Left lung (tissue), 10 donors: ENCODE results near the gene WLS. TPM values are rescaled to one million over a fixed set of nuclear protein-coding genes. Genes with fewer than 3 reads are reported as not detected.

ENCODE experiments used
- ATAC-seq: fragments of 200-7000 bp; cut with Tn5 transposase; one replicate; pipeline ENCODE4 v1.9.1; 2020; ENCODE audit warnings: moderate library complexity
- DNase-seq, 4 donors: peaks; one replicate each; pipeline ENCODE4 v3.0.0-alpha.2; 2013 to 2020
- H3K27ac ChIP-seq, 2 donors: fragments of 200-600 bp; sonication (generic) in 1 of 2; one replicate each; pipeline versions ENCODE4 v1.5.0 to v1.8.0; 2020 to 2021
- H3K27me3 ChIP-seq, 2 donors: fragments of 200-600 bp; sonication (generic) in 1 of 2; one replicate each; pipeline versions ENCODE4 v1.5.0 to v1.8.0; 2020 to 2021
- H3K36me3 ChIP-seq, 2 donors: fragments of 200-600 bp; sonication (generic) in 1 of 2; one replicate each; pipeline versions ENCODE4 v1.5.0 to v1.8.0; 2020 to 2021
- H3K4me1 ChIP-seq, 2 donors: fragments of 200-600 bp; one replicate each; pipeline ENCODE4 v1.8.0; 2021
- H3K4me3 ChIP-seq, 2 donors: fragments of 200-600 bp; sonication (generic) in 1 of 2; one replicate each; pipeline versions ENCODE4 v1.5.0 to v1.8.0; 2020 to 2021; ENCODE audit warnings: mild to moderate bottlenecking in 1 of 2
- H3K9me3 ChIP-seq, 2 donors: fragments of 200-600 bp; sonication (generic) in 1 of 2; one replicate each; pipeline versions ENCODE4 v1.5.0 to v1.8.0; 2020 to 2021
- CTCF ChIP-seq, 2 donors: fragments of 200-600 bp; sonication (generic) in 1 of 2; IDR thresholded peaks; one replicate each; pipeline versions ENCODE4 v1.5.0 to v1.8.0; 2021; ENCODE audit warnings: antibody characterized with exemption in 2 of 2
- intact Hi-C, 2 donors: fragments of 100-400 bp; cut with DNase I; formaldehyde crosslinking; loops; one replicate each; pipeline versions ENCODE4 v1.11.2 to v1.14.2; 2022
- polyA plus RNA-seq, 6 donors: library from polyadenylated mRNA; unstranded; fragments of 120-200 nt; gene quantifications; one replicate each; pipeline ENCODE4 v1.2.1, GENCODE V29; 2013; ENCODE audit not compliant: insufficient read length in 6 of 6
- total RNA-seq, 2 donors: library from RNA; stranded (reverse); fragmentation: NEBNext Ultra II Directional; extraction: Animal tissue kit (Norgen Biotek cat#: 25700); gene quantifications; one replicate each; pipeline ENCODE4 v1.2.1, GENCODE V29; 2021
- donor health status: DM: no; HTN: yes; CAD: no.
- donor health status: DM: no; HTN: no; CAD: no.

The WLS gene
- total and polyA plus RNA-seq, 8 donors = 85.7 to 176 (median 137) TPM

GRCh38 chr1:68233202-68233601, 879 bp upstream of the WLS start:
- Histone ChIP-seq H3K9me3 (no peaks in the 10 kb centered on the region), H3K4me3 (peak overlapping the region in 1 of 2 donors; percentile 63), H3K27ac (no peak overlapping the region), H3K4me1 (peaks cover 11 to 29% of the 10 kb centered on the region in 2 donors), H3K27me3 (peaks cover 0 to 26% of the 10 kb centered on the region in 2 donors), H3K36me3 (no peaks in the 10 kb centered on the region)
- DNase-seq = no peak
- no peak for TF ChIP-seq CTCF (IDR thresholded peaks at IDR 0.05)
- intact Hi-C loops = no loop called here
- ATAC-seq = no peak

DNA sequence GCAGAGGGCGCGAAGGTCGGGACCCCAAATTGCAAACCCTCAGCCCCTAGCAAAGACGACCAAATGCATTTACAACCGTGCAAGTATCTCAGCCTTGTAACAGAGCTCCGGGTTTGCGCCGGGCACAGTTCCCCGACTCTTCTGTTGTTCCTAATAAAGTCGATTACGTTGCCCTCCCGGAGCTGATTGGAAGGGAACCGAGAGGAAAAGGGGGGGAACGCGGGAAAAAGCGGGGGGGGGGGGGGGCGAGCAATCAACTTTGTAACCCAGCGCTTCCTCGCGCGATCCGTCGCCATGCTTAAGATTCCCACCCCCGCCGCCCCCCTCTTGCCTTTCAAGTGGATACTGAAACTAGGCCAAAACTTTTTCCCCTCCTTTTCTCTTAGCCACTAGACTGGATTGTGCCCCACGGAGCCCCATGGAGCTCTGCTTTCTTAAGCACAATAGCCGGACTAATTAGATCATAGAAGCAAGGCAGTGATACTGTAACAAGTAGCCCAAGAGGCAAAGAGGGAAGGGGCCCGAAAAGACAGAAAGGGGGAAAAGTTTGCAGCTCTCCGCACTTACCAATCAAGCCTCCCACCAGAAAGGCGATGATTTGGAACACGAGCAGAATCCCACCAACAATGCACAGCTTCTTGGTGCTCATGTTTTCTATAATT, 565 bp downstream of the WLS start:
- Histone ChIP-seq H3K27me3 (peaks cover 0 to 26% of the 10 kb centered on the region in 2 donors), H3K4me3 (peak overlapping the region; percentile 63 to 71), H3K36me3 (no peaks in the 10 kb centered on the region), H3K9me3 (no peaks in the 10 kb centered on the region), H3K27ac (peak overlapping the region; percentile 48 to 78), H3K4me1 (peaks cover 11 to 31% of the 10 kb centered on the region in 2 donors)
- ATAC-seq (peak; percentile 61), DNase-seq (peak in 3 of 4 donors; percentile 53 to 88 (median 77))
- intact Hi-C loops = no loop called here
- TF ChIP-seq CTCF (IDR thresholded peaks at IDR 0.05) = no peak

DNA sequence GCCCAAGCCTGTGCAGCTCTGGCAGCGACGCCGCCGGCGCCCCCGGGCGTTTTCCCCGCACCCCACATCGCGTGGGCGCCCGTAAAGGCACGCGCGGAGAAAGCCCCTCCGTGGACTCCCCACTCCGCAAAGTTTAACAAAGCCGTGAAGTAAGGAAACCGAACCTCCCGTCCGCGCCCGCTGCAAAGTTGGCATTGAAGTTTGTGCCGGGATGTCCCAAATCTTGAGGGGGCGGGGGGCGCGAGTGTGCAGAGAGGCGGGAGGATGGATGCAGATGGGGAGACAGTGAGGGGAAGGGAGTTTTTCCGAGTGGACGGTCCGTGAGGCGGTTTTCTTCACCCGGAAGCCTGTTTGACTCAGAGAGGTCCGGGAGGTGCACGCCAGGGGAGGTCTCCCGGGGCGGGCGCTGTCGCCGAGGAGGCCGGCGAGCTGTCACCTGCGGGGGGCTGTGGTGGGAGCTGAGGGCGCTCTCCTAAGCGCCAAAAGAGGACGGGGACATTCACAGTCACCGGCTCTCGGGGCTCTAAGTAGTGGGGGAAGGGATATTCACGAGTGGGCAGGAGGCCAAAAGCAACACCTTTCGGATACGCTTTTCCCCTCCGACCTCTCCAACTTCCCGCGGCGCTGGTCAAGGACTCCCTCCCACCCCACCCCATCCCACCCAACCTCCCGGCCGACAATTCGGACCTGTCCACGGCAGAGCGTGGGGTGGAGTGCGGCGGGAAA, 1.3 kb downstream of the WLS start:
- Histone ChIP-seq H3K27me3 (peaks cover 0 to 26% of the 10 kb centered on the region in 2 donors), H3K9me3 (no peaks in the 10 kb centered on the region), H3K4me1 (peaks cover 11 to 31% of the 10 kb centered on the region in 2 donors), H3K36me3 (no peaks in the 10 kb centered on the region), H3K4me3 (peak overlapping the region; percentile 63 to 71), H3K27ac (peak overlapping the region; percentile 48 to 67)
- intact Hi-C loops = no loop called here
- DNase-seq (peak in 3 of 4 donors; percentile 35 to 84 (median 40)), ATAC-seq (peak; percentile 45)
- no peak for TF ChIP-seq CTCF (IDR thresholded peaks at IDR 0.05)

- peaks cover 0 to 26% of the 10 kb centered on the region in 2 donors for H3K27me3 ChIP-seq
- no peaks in the 10 kb centered on the region for H3K9me3 ChIP-seq
- H3K4me1 ChIP-seq = peaks cover 11 to 31% of the 10 kb centered on the region in 2 donors
- TF ChIP-seq CTCF (IDR thresholded peaks at IDR 0.05) = no peak
- intact Hi-C loops = no loop called here
- peak overlapping the region in 1 of 2 donors; percentile 67 for H3K27ac ChIP-seq
- H3K36me3 ChIP-seq = no peaks in the 10 kb centered on the region
- H3K4me3 ChIP-seq = peak overlapping the region; percentile 63 to 71
- DNase-seq = peak in 1 of 4 donors; percentile 26
- no peak for ATAC-seq
Measured at GRCh38 chr1:68230484-68230802, 1.9 kb downstream of the WLS start.
